ENCODE measurements around the gene ABHD1.
"Not testable (repeated sequence)": the region's sequence is repeated elsewhere in the genome, so short reads cannot be mapped to it uniquely, and the experiment has no call there.

The ABHD1 gene

DNA sequence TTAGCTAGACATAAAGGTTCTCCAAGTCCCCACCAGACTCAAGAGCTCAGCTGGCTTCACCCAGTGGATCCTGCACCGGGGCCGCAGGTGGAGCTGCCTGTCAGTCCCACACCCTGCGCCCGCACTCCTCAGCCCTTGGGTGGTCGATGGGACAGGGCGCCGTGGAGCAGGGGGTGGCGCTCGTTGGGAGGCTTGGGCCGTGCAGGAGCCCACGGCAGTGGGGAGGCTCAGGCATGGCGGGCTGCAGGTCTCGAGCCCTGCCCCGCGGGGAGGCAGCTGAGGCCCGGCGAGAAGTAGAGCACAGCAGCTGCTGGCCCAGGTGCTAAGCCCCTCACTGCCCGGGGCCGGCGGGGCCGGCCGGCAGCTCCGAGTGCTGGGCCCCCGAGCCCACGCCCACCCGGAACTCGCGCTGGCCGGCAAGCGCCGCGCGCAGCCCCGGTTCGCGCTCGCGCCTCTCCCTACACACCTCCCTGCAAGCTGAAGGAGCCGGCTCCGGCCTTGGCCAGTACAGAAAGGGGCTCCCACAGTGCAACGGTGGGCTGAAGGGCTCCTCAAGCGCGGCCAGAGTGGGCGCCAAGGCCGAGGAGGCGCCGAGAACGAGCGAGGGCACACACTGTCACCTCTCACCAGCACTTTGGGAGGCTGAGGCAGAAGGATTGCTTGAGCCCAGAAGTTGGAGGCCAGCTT is 12.1 kb upstream of the ABHD1 start:
- DNase-seq, result not testable (repeated sequence)

DNA sequence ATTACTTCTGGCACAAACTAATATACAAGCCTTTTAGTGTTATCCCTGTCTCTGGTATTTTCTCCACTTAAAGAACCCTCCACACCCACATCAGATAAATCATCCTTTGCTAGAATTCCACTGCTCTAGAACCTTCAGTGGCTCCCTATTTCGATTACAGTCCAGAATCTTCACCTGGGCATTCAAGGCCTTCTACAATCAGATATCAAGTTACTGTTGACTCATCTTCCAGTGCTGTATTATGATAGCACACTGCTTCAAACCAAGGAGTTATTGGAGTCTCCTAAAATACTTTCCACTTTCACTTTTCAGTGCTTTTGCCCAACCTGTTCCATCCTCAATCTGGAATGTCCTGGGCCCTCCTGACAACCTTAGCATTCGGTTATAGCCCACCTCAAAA is 8.1 kb upstream of the ABHD1 start:
- DNase-seq, result no peak

DNA sequence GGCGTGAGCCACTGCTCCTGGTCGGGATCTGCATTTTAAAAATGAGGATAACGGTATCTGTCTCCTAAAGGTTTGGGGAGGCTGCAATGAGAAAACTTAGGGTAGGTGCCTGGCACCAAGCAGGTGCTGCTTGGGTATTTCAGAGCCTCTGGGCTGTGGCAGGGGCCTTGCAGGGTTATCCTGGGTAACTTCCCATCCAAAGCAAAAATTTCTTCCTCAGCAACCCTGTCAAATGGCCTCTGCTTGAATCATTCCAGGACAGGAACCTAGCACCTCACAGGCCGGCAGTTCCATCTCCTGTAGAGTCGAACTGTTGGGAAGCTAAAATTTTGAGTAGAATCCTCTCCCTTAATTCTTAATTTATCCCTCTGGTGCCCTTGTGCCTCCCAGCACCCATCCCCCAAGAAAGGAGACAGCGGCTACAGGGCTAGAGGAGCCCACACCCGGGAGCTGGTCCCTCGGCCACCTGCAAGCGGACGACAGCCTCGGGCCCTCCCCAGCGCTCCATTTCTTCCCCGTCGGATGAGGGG is 5.6 kb upstream of the ABHD1 start:
- DNase-seq, result no peak

GRCh38 chr2:27118525-27119329 is 4.9 kb upstream of the ABHD1 start, which contains the start of gene CGREF1:
Gene CGREF1, minus strand, starts transcription at chr2:27119128. Its CDS starts 14,762 bp downstream, at chr2:27104366.
- DNase-seq, result no peak

- DNase-seq, result not testable (repeated sequence)
Measured at GRCh38 chr2:27119330-27119670, 4.3 kb upstream of the ABHD1 start.

DNA sequence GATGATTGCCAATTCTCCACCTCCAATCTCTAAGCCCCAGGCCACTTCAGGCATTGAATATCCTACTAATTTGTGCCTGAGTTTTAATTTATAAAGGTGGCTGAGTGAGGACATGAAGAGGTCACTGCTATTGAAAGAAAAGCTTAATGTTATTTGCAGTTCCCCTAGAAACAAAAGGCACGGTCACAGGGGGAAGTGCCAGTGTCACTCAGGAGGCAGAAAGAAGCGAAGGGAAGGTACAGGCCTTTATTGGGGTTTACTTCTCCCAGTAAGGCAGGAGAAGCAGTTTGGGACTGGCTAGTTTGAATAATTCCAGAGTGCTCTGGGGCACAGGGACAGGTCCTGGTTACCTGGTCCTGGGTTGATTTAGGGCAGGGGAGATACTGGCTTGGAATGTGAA is 1.7 kb upstream of the ABHD1 start:
- DNase-seq, result no peak

GRCh38 chr2:27122791-27123190 is 824 bp upstream of the ABHD1 start:
- no peak for DNase-seq

- no peak for DNase-seq
Measured at GRCh38 chr2:27125104-27125503, 1.5 kb downstream of the ABHD1 start.

DNA sequence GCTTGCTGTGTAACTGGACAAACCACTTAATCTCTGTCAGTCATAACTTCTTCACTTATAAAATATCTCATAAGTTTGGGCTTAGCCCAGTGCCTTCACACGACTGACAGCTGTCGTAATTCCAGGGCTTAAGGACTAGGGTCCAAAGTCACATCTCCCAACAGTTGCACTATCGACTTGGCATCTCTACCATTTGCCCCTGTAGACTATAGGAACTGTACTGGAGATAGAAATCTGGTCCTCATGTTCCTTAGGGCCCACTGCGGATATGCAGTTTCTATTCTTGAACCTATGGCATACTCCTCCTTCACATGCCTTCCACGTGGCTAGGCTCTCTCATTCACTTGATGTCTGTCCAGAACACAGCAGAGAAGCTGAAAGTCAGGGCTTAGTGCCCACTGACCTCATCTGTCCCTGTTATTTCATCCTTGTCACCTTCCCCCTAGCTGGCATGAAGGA is 2.7 kb downstream of the ABHD1 start:
- DNase-seq, result no peak

DNA sequence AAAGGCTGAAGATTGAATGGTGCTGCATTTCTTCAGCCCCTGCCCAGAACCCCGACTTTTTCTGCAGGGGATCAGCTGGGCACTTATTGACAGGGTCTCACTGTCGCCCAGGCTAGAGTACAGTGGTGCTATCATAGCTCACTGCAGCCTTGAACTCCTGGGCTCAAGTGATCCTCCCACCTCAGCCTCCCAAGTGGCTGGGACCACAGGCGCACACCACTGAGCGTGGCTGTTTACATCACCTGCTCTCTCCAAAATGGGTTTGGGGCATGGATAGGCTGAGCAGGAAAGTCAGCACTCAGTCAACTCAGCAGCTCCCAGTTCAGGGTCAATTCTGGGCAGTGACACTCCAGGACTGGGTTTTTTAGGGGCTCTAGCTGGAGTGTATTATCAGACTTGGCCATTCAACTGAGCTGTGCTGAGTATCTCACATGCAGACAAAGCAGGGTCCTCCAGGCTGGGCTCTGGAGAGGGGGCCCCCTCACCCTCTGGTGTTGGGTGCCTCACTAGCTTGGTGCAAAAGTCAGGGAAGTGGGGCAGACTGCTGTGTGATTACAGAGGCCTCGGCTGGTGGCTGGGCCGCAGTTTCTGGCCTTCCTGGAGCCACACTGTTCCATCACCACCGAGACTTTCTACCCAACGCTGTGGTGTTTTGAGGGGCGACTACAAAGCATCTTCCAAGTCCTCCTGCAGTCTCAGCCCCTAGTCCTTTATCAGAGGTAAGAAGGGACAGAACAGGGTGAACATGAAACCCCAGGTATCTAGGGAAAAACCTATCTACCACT is 4.5 kb downstream of the ABHD1 start:
- no peak for DNase-seq

DNA sequence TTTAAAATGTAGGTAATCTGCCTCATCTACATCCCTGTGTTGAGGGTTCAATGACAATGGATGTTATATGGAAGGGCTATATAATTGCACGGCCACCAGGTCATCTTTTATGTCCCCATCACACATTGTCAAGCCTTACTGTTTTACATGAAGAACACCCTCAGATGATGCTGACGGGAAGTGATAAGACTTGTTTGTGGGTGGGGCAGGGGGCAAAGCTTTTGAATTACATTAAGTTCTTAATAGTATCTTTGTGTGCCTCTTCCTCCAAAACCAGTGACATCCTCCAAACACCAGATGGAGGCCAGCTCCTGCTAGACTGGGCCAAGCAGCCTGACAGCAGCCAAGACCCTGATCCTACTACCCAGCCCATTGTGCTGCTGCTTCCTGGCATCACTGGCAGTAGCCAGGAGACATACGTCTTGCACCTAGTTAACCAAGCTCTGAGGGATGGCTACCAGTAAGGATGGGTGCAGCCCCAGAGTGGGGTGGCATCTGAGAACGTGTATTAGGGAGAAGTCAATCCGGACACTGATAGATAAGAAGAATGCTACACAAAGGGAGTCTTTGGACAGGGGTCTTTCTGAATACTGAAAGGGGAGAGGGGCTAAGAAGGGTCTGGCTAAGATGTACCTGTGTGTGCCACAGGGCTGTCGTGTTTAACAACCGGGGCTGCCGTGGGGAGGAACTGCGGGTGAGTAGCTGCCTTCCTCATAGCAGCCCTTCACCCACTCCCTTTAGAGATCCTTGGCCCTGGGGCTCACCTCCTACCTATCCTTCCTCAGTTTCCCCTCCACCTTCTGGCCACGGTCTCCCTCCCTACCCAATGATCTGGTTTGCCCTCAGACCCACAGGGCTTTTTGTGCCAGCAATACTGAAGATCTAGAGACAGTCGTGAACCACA is 5.3 kb downstream of the ABHD1 start:
- DNase-seq, result no peak

- no peak for DNase-seq
Measured at GRCh38 chr2:27130396-27130795, 6.8 kb downstream of the ABHD1 start.

DNA sequence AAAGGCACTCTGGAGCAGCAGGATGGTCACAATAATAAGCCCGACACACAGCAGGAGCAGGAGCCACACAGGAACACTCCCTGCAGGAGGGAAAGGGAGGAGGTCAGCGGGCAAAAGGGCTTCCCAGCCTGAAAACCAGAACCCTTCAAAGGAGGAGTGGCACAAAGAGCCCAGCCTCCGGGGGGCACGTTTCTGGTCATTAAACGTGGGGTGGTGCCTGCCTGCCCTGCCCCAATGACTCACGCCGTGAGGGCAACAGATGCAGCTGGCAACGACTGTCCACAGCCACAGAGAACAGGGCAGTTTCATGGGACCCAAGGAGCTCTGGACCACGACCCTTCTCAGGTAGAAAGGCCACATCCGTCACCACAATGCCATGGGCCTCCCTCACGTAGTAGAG is 7.8 kb downstream of the ABHD1 start:
- DNase-seq, result no peak

DNA sequence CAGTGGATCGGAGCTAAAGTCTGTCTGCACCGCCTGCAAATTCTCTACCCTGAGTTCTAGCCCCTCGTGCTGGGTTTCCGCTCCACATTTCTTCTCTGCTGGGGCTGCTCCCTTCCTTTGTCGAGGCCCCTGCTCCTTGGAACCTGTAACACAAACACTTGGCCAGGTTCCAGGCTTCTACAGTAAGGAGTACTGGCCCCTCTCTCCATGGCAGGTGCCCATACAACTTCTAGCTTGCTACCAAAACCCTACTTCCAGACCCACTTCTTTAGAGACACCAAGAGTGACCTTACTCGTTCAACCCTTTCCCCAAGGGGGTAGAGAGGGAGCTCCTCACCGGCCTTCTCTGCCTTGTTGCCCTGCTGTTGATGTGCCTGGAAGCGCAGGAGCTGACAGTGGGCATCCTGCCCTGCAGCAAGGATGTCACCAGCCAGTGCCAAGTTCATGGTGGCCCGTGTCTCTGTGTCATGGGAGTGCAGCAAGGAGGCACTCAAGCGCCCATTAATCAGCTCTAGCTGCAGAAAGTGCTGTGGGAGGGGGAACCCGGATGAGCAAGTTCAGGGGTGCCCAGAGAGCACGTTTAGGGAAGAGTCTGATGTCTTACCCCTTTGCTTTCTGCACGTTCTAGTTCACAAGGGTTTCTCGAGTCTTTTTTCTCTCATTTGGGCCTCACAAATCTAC is 9.7 kb downstream of the ABHD1 start:
- DNase-seq, result no peak

GRCh38 chr2:27133905-27134780 is 10.5 kb downstream of the ABHD1 start, which contains the start of gene PREB:
Gene PREB, minus strand, starts transcription at chr2:27134636. Its CDS starts 215 bp downstream, at chr2:27134421.
- peak; percentile 99 for DNase-seq

DNA sequence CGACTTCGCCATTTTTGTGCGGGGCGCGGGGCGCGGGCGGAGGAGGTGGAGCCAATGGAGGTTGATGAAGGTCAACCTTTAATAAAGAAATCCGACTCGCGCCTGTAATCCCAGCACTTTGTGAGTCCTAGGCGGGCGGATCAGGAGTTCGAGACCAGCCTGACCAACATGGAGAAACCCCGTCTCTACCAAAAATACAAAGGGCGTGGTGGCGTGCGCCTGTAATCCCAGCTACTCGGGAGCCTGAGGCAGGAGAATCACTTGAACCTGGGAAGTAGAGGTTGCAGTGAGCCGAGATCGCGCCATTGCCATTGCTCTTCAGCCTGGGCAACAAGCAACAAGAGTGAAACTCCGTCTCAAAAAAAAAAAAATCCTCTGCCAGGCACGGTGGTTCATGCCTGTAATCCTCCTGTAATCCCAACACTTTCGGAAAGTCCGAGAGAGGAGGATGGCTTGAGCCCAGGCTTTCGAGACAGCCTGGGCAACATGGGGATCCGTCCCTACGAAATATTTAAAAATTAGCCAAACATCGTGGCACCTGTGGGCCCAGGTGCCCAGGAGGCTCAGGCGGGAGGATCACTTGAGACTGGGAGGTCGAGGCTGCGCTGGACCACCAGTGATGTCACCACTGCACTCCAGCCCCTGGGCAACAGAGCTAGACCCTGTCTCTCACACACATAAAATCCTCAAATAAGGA is 11.3 kb downstream of the ABHD1 start:
- DNase-seq, result no peak

GRCh38 chr2:27135478-27135955 is 11.9 kb downstream of the ABHD1 start:
- DNase-seq, result no peak

DNA sequence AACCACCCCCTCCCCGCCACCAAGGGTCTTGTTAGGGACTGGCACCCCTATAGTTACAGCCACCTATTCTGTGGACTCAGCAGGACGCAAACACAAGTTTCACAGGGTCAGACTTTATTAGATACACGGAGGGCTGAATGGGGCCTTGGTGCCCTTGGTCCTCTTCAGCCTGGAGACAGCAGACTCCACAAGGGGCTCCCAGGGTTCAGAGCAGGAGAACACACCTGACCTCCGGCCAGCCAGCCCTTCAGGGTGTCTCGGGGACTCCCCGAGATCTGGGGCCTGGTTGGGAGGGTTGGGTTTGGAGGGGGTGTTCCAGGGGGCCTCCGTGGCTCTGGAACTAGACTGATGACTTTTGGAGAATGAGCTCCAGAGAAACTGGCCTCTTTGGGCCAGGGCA is 13.1 kb downstream of the ABHD1 start:
- no peak for DNase-seq

DNA sequence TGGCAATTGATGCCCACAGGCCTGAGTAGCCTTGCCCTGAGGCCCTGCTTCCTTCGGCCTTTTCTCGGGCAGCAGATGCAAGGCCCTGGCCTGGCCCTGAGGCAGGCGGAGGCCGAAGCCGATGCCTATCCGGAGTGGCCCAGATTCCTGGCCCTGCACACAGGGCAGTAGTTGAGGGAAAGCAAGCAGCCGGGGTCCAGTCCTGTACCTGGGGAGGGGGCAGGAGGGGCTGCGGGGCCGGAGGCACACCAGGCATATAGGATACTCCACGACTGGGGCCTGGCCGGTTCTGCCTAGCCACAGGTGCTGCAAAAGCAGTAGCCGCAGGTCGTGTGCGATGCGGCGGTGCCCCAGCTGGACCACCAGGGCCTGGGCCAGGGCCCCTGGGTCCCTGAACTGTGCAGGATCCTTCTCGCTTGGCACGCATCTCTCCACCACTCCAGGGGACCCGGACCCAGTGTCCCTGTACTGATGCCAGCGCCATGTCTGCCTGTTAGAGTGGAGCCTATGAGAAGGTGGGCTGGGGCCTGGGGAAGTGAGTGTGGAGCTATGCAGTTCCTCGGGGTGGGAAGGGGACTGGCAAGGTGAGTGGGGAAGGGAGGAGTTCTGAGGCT is 13.8 kb downstream of the ABHD1 start:
- no peak for DNase-seq

Measured in activated T-cell treated with anti-CD3 and anti-CD28 coated beads, Interleukin-2, amount 50 U/mL, for 1 hour (primary cell).